Stimulated activated CD8-positive, alpha-beta memory T cell treated with anti-CD3 and anti-CD28 coated beads, Interleukin-12 subunit alpha, Interleukin-12 subunit beta, amount 100 ng/mL, for 24 hours (primary cell): ENCODE data around the gene SLC25A48.

ENCODE experiments used
- DNase-seq: peaks from one replicate; pipeline ENCODE4 v3.0.0-alpha.2; 2020; ENCODE audit errors: extremely low read depth

Gene SLC25A48

DNA sequence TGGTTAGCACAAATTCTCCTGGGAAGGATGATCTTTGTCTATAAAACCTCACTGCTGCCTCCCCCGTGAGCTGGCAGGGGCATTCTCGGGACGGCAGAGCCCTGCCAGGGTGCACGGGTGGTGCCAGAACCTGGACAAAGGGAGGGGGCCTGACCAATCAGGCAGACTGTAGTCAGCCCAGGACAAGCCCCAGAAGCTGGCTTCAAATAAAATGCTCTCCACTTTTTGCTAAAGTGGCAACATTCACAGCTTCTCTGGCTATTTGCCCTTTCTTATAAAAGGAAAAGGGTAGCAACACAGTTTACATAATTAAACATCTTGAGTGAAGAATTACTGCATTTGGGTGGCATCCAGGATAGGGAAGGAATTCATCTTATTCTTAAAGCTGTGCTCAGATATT lies 46.8 kb downstream of the SLC25A48 start:
- no peak for DNase-seq

DNA sequence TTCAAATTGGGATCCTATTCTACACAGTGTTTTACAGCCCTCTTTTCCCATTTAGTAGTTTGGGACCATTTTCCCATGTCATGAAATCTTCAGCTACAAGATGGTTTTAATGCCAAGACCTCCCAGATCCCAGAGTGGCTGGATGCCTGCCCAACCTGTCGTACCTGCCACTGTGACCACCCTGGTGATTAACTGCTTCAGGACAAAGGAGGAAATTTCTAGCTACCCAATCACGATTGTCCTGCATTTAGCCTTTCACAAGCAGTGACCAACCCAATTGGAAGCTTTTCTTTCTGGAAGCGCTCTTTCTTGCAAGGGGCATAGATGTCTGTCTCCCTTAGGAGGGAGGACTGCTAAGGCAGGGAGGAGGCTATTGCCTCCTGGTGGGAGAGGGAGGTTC lies 47.4 kb downstream of the SLC25A48 start:
- no peak for DNase-seq

DNA sequence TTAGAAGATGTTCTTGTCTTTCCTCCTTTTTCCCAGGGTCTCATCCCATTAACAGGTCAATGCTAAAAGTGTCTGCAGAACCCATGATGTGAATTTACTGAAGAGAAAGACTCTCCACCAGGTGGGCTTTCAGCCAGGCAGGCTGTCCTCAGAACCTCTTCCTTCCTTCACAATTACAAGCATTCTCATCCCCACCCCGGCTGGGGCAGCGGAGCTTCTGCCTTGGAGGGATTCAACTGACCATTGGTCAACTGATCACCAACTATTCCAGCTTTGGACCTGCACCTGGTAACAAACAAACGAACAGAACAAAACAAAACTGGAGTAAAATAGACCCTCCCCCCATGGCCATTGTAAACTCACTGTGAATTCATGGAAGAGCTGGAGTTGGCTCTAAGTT lies 48.6 kb downstream of the SLC25A48 start:
- no peak for DNase-seq

DNA sequence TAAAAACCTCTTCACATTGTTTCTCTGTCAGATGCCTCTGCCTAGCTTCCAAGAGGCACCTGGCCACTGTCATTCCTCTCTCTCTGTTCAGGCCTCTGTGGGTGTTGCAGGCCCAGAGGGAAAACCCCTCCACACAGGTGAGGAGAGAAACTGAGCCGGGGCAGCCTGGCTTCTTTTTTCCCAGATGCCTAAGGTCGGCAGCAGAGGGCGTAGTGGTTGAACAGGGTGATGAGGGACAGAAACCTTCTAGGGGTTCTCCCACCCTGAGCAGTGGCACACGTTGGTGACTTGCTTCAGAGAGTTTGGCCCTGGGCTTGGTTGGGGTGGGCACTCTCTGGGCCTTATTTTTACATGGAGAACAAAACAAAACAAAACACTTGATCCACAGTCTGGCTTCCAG lies 49.0 kb downstream of the SLC25A48 start:
- DNase-seq: no peak

DNA sequence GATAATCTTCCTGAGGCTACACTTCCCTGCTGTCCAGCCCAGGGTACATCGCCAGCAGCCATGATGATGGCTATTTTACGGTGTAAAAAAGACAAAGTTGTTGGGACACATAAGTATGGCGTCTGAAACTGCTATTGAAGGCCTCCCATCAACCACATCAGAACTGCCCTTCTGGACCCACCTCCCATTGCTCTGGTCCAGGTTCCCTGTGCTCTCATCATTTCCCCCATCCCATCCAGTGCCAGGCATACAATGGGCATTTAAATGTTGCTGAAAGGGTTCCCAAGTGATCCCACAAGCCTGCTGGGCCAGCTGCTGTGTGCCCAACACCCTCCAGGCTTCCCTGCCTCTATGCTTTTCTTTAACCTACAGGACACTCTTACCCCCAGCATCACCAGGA lies 50.6 kb downstream of the SLC25A48 start:
- DNase-seq: no peak

DNA sequence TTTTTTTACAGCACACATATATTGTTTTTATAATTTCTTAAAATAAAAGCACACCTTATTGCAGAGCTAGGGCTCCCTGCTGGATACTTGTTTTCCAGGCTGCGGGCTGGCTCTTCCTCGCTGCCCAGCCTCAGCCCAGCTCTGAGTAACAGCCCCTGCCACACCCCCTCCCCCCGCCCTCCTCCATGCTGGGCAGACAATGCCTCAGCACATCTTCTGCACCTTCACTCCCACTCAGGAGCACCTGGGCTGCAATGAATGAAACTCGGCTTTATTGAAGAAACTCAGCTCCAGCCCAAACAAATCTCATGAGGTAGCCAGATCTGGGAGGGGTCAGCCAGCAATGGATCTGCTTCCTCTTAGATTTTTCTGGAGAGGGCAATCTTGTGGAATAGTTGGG lies 51.7 kb downstream of the SLC25A48 start:
- no peak for DNase-seq

DNA sequence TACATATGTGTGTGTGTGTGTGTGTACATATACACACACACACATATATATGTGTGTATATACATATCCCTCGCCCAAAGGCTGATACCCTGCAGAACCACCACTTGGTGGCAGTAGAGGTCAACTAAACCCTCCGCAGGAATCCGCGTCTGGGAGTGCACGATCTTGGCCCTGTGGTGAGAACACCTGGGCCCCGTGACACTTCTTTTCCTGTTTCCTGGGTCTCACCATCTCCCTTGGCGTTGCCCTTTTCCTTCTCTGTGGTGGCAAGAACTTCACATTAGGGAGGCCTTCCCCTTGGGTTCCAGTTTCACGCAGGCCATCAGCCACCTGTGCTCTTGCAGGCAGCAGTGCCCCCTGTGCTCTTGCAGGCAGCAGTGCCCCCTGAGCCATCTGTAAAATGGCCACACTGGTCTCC lies 53.0 kb downstream of the SLC25A48 start:
- DNase-seq: no peak

DNA sequence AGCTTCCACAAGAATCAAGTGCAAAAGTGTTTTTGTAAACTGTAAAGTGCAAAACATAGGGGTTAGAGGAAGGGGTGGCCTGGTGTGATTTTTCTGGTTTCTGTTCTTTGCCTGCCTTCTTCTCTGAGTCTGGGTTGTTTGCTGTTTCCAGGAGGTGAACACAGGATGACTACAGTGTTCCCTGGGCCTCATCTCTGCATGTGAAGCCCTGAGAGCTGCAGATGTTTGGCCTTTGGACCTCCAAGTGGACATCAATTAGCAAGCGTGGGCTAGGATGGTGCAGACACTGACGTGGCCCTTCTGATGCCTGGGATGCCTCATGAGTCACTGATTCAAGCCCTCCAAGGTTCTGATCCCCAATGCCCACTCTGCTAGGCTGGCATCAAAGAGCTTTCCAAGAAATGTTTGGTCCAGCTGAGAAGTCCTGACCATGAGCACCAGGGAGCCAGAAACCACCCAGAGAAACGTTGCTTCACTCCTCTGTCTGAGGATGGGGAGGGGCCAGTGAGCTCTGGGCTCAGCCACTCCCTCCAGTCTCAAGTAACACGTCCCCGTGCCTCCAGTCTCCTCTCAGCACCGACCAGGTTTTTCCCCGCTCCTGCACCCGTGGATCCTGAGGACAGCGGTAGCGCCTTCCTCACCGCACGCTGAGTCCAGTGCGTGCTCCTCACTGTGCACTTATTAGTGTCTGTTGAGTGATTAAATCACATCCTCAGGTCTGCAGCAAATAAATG lies 53.6 kb downstream of the SLC25A48 start:
- no peak for DNase-seq

DNA sequence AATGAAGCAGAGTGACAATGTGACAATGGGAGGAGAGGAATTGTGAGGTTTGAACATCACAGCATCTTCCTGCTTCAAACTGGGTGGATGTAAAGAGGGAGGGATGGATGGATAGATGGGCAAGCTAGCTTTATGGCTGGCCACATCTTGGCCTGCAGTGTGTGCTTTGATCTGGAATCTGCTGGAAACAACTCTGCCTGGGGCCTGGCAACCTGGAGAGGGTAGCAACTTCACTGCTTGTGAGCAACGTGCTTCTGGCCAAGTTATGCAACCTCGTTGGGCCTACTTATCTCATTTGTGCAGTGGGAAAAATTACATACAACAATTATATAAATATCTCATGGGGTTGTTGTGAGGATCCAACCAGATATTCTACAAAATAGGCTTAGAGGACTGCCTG lies 55.8 kb downstream of the SLC25A48 start:
- DNase-seq: no peak

DNA sequence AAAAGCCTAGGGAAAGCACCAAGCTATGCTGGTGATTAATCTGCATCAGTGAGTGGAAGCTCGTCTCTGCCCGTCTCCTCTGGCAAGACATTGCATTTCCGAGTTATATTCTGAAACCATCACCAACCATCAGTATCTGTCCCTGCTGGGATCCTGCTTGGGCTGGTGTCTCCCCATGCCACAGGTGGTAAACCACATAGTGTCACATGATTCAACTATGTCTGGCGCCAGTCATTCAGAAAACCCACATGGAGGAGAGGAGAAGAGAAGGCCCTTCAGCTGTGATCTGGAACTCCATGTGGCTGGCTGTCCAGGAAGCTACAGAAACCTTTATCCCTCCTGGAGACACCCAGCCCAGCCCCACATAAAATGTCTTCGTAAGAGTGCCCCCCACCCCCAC lies 56.4 kb downstream of the SLC25A48 start:
- no peak for DNase-seq

DNA sequence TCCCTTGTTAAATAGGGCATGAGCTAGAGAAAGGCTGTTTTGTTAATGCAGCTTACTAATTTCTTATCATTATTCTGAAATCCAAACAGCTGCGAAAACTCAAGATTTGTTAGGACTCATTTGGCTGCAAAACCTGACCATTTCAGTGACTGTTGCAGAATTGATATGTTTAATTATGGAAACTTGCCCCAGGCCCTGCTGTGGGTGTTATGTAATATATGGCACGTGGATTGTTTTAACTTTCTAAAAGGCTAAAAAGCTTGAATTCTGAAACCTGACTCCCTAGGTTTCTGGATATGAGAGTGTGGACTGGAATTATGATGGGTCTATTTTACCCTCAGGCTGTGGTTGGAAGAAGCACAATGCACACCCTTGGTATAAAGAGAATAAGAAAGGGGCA lies 56.8 kb downstream of the SLC25A48 start:
- no peak for DNase-seq

DNA sequence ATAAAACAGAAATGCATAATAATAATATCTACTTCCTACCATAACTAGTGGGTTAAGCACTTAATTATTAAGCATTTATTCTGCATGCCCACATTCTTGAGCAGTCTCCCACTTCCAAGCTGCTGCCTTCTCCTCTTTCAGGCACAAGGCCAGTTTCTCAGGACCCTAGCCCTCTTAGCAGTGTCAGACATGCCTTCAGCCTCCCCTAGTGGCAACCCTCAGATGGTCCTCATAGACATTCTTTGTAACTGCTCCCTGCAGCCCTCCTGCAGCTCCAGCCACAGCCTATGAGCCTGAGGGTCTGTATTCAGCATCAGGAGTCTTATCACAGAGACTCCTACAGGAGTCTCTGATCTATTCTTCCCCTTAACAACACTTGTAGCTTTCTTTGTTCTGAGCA lies 57.3 kb downstream of the SLC25A48 start:
- no peak for DNase-seq

DNA sequence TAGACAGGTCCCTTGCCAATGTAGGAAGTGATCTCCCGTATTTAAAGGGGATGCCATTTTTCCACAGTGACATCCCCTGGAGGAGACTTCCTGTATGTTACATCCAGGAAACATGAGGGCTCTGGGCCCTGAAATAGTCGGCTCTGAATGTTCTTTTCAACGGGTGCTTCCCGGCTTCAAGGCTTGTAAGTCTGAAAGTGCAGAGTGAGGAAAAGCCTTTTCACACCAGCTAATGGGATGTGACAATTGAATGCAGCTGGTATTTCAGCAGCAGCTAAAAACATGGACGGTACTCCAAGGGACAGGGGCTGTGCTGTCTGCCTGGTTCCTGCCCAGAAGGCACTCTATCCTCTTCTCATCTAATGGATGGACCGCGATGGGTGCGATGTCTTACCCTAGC lies 59.8 kb downstream of the SLC25A48 start:
- no peak for DNase-seq

DNA sequence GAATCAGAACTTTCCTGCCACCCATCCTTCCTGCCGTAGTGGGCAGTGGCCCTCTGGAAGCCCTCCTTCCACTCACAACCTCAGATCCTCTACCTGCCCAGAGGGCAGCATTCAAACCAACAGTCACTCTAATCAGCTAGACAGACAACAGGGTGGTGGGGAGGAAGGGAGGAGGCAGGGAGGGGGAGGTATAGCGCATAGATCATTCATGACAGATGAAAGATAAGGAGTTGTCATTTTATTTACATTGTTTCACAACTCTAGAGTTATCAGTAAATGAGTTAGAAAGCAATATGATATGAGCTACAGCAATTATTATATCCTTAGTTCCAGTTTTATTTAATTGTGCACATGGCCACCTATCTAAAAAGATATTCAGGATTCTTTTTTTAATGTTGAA lies 60.3 kb downstream of the SLC25A48 start:
- DNase-seq: no peak

DNA sequence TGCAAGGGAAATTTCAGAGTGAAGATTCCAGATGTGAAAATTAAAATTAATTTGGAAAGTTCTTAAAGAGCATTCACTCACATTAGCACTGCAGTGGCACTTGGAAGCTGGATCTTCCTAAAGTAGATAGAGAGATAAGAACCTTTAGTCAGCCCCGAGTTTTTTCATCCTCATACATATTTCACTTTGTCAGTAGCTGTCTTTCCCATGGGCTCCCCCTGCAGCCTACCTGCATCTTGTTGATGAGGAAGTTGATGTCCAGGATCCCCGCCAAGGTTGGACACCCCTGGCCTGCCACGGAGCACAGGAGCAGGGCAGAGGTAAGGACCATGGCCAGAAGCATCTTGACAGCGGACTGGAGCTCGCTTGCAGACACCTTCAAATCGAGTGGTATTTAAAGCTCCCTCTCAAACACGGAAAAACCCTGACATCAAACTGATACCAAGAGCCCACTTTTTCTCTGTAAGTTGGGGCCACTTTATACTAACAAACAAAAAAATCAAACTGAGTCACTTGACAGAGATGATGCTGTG lies 61.1 kb downstream of the SLC25A48 start, which contains the start of gene IL9:
Gene IL9 (minus strand): TSS at position 368 of the 533 bp plus-strand sequence. CDS start 25 bp downstream, at position 343.
- no peak for DNase-seq

DNA sequence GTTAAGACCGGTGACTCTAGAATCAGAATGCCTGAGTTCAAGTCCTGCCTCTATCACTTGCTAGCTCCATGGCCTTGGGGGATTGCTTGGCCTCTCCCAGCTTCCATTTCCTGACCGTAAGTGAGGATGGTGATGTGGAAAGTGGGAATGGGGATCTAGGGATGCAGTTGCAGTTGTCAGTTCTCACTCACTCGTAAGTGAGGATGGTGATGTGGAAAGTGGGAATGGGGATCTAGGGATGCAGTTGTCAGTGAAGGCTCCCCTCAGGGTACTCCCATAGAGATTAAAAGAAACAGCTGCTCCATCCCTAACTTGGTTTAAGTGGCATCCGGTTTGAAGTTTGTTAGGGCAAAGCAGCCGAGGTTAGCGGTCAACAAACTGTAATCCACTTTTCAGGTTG lies 64.2 kb downstream of the SLC25A48 start:
- no peak for DNase-seq

DNA sequence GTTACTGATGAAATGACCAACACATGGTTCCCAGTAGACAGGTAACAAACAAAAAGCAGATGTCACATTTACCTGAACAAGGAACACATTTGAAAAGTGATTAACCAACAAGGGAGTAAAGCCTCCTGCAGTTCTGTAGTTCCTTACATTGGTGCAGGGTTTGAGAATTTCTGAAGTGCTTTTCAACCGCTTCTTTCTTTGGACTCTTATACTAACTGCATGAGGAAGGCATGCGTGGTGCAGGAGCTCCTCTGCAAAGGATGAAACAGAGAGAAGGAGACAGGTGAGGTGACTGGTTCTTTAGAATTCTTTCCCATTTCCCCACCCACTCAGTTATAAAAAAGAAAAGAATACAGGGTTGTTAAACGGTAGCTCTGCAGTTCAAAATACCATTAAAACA lies 65.8 kb downstream of the SLC25A48 start:
- DNase-seq: no peak

DNA sequence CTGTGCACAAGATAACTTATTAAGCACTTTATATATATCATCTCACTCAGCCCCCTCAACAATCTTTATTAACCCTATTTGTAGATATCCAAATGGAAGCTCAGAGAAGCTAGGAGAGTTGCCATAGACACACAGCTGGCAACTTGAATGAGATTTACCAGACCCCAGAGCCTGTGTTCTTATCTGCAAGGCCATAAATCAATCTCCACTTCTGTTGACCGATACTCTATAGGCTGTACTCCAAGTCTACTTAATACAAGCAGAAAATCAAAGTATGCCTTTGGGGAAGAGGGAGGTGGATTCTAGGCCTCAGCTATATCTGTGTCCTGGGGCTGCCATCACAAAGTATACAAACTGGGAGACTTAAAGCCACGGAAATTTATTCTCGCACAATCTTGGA lies 67.2 kb downstream of the SLC25A48 start:
- no peak for DNase-seq

DNA sequence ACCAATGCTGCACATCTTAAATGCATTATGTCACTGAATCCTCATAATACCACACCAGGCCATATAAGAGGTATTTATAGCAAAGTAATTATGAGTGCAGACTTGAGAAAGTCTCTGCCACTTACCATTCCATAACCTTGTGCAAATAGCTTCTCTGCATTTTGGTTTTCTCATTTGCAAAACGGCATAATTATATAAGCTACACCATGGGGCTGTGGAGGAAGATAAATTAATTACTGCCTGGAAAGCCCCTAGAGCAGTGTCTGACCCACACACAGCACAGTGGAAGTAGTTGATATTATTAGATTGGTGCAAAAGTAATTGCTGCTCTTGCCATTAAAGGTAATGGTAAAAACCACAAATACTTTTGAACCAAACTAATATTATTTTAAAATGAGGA lies 70.7 kb downstream of the SLC25A48 start:
- no peak for DNase-seq

DNA sequence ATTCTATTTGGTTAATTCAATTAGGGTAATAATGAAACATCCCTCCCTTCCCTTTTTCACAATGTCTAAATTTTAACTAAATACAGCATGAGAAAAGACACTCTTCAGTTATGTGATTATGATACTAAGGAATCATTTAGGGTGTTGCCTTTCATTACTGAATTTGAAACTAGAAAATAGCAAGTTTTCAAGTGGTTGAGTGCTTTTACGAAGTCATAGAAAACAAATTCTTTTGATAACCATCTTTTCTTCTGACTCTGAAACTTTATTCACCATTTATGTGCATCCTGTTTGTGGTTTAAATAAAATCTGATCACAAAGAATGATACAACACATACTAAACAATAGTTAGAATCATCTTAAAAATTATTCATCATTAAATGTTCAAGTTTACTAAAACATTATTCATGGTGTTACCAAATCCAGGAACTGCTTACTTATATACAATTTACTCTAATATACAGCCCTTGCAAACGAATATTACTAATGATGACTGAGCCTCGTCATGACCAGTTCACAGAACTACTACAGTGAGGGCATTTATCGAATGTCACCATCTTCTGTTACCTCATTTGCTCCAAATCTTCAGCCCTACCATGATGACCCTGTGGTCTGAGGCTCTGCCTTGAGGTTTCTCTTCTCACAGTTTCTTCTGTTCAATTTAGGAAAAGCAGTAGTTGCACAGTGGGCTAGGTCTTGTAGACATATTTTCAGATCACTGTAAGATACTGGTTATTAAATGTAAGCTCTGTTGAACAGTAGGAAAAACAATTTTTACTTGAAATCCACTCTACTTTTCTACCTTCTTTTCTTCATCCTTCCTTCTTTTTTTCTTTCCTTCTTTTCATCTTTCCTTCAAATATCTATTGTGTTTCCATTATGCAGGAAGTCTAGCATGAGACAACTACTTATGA lies 79.5 kb downstream of the SLC25A48 start:
- no peak for DNase-seq

DNA sequence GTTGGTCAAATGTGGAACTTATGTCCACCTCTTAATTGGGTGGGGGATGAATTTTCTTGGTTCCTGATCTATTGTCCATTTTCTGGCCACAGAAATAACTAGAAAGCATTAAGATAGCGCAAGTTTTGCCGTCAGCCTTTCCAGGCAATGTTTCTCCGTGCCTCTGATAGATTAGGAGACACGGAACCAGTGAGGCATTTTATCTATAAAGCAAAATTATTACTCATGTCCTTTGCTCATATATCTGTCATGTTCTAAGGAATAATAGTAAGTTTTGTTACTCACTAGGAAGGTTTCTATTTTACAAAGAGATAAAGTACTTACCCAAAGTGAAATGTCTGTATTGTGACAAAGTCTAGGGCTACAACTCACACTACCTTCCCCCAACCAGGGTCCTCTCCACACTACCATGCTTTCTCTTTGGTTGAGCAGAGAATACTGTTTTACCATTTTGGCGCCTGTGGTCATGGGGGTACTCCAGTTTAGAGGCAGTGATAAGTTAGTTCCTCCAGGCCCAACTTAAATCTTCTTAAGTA lies 81.1 kb downstream of the SLC25A48 start:
- no peak for DNase-seq

DNA sequence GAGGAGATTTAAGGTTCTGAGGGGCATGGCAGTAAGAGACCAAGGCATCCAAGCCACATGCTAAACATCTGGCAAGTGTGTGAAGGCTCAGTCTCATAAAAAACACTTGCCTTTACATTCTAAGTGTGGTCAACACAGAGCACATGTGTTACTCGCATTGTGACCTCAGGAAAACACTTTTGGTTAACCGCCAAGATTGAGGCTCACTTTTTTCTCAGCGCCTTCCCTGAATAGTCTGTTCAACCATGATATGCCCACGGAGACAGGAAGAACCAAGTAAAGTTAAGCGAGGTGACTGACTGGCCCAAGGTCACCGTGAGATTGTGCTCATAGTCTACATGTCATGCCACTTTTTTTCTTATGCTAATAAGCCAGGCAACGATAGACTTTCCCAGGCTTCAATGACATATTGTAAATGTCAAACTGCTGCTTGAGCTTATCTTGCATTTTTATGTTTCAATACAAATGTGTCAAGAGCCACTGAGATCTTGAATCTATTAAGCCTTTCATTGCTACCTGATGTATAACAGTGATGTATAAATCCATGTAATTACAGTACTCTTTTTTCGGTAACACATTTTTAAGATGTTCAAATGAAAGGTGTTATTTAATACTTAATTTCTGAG lies 82.3 kb downstream of the SLC25A48 start:
- DNase-seq: no peak
